ENCODE measurements around the gene ERCC1. TPM values are rescaled to one million over a fixed set of nuclear protein-coding genes. Genes with fewer than 3 reads are reported as not detected.

Gene ERCC1
- total and polyA plus RNA-seq, 2 of the 13 experiments (the other 11 are each of a cell fraction or from before 2014, with no cell fraction given) = 40.0 to 66.4 TPM

GRCh38 chr19:45455707-45456499 lies 32.2 kb upstream of the ERCC1 start (continued):
- TF ChIP-seq ZNF574 (CRISPR knock-in tag; IDR thresholded peaks at IDR 0.05) = peak; percentile 54
- no peak for TF ChIP-seq ZNF883 (CRISPR knock-in tag; IDR thresholded peaks at IDR 0.05; ENCODE audit: not compliant biosample characterization)
- no peak for TF ChIP-seq TIGD3 (CRISPR knock-in tag; IDR thresholded peaks at IDR 0.05; ENCODE audit: borderline replicate concordance)
- TF ChIP-seq, protein P1, sequence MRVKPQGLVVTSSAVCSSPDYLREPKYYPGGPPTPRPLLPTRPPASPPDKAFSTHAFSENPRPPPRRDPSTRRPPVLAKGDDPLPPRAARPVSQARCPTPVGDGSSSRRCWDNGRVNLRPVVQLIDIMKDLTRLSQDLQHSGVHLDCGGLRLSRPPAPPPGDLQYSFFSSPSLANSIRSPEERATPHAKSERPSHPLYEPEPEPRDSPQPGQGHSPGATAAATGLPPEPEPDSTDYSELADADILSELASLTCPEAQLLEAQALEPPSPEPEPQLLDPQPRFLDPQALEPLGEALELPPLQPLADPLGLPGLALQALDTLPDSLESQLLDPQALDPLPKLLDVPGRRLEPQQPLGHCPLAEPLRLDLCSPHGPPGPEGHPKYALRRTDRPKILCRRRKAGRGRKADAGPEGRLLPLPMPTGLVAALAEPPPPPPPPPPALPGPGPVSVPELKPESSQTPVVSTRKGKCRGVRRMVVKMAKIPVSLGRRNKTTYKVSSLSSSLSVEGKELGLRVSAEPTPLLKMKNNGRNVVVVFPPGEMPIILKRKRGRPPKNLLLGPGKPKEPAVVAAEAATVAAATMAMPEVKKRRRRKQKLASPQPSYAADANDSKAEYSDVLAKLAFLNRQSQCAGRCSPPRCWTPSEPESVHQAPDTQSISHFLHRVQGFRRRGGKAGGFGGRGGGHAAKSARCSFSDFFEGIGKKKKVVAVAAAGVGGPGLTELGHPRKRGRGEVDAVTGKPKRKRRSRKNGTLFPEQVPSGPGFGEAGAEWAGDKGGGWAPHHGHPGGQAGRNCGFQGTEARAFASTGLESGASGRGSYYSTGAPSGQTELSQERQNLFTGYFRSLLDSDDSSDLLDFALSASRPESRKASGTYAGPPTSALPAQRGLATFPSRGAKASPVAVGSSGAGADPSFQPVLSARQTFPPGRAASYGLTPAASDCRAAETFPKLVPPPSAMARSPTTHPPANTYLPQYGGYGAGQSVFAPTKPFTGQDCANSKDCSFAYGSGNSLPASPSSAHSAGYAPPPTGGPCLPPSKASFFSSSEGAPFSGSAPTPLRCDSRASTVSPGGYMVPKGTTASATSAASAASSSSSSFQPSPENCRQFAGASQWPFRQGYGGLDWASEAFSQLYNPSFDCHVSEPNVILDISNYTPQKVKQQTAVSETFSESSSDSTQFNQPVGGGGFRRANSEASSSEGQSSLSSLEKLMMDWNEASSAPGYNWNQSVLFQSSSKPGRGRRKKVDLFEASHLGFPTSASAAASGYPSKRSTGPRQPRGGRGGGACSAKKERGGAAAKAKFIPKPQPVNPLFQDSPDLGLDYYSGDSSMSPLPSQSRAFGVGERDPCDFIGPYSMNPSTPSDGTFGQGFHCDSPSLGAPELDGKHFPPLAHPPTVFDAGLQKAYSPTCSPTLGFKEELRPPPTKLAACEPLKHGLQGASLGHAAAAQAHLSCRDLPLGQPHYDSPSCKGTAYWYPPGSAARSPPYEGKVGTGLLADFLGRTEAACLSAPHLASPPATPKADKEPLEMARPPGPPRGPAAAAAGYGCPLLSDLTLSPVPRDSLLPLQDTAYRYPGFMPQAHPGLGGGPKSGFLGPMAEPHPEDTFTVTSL (CRISPR knock-in tag; IDR thresholded peaks at IDR 0.05; ENCODE audit: borderline replicate concordance) = peak; percentile 70; the same call in 1 of the 2 replicates
- no peak for TF ChIP-seq TEAD2 (CRISPR knock-in tag; IDR thresholded peaks at IDR 0.05)
- peak; percentile 80 for TF ChIP-seq MNT (IDR thresholded peaks at IDR 0.05)
- 0 out of 2 replicates have a peak, but pooled peaks have one; percentile 62 for TF ChIP-seq ZNF83 (CRISPR knock-in tag; IDR thresholded peaks at IDR 0.05; ENCODE audit: borderline replicate concordance)
- 0 out of 2 replicates have a peak, but pooled peaks have one; percentile 32 for TF ChIP-seq NKX3-1 (CRISPR knock-in tag; IDR thresholded peaks at IDR 0.05)
- no peak for TF ChIP-seq ZNF124 (CRISPR knock-in tag; IDR thresholded peaks at IDR 0.05)
- TF ChIP-seq, protein P2, sequence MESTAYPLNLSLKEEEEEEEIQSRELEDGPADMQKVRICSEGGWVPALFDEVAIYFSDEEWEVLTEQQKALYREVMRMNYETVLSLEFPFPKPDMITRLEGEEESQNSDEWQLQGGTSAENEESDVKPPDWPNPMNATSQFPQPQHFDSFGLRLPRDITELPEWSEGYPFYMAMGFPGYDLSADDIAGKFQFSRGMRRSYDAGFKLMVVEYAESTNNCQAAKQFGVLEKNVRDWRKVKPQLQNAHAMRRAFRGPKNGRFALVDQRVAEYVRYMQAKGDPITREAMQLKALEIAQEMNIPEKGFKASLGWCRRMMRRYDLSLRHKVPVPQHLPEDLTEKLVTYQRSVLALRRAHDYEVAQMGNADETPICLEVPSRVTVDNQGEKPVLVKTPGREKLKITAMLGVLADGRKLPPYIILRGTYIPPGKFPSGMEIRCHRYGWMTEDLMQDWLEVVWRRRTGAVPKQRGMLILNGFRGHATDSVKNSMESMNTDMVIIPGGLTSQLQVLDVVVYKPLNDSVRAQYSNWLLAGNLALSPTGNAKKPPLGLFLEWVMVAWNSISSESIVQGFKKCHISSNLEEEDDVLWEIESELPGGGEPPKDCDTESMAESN (CRISPR knock-in tag; conservative IDR thresholded peaks at IDR 0.05) = peak; percentile 64
- TF ChIP-seq MXD1 (CRISPR knock-in tag; IDR thresholded peaks at IDR 0.05) = peak; percentile 78; the same call in 1 of the 2 replicates
- no peak for TF ChIP-seq ZFP36 (IDR thresholded peaks at IDR 0.05; ENCODE audit: borderline replicate concordance, low read depth, low read length, partially characterized antibody)
- peak; percentile 26; the same call in 1 of the 2 replicates for TF ChIP-seq SP5 (CRISPR knock-in tag; IDR thresholded peaks at IDR 0.05; ENCODE audit: borderline replicate concordance, low read depth)
